ENCODE data around the gene ATR. TPM values are rescaled to one million over a fixed set of nuclear protein-coding genes. Genes with fewer than 3 reads are reported as not detected.

Gene ATR
- total and polyA plus RNA-seq, 2 of the 4 experiments (the other 2 are of a cell fraction), result 9.5 to 28.0 TPM

DNA sequence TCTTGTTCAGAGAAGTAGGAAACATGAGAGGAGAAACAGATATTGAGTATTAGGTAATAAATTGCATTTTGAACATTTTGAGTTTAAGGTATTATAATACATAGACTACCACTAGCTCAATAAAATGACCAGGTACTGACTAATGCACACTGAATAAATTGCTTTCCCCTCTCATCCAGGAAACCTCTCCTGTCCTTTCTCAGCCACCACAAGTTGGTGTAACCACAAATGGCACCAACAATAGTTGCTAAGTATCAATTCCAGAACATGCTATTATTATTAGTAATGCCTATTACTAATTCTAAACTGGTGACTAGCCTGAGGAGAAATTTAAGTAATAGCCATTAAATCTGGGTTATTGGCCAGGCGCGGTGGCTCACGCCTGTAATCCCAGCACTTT, 83.4 kb downstream of the ATR start:
- no CpG with 5 or more reads among the region's 3 CpGs for WGBS, 2 experiments (ENCODE audit: extremely low coverage in 2 of 2, insufficient read length in 1 of 2)
- intact Hi-C loops (cut with micrococcal nuclease), result no loop called here
- in situ Hi-C loops (cut with MboI; ENCODE audit: low sequenced_read_pairs), result no loop called here
- Histone ChIP-seq H3K79me1 (ENCODE audit: low read depth in 1 of 2, low read length in 2 of 2) (no peaks in the 10 kb centered on the region; a peak in 1 of 4 replicates), H3K56ac (ENCODE audit: extremely low read depth, insufficient read depth, low read length) (no peak overlapping the region), H2BK15ac (ENCODE audit: low read depth, low read length) (no peak overlapping the region), H3K27me3 (ENCODE audit: control insufficient read depth, insufficient read depth, low read length) (no peaks in the 10 kb centered on the region), H3K9me3 (ENCODE audit: control insufficient read depth, insufficient read depth, low read length) (no peaks in the 10 kb centered on the region), H2AK9ac (replicated peaks; ENCODE audit: low read depth, low read length, poor library complexity) (no peak overlapping the region), H3K27ac (ENCODE audit: insufficient read depth, low read length) (no peak overlapping the region), H4K5ac (ENCODE audit: low read depth, low read length) (no peak overlapping the region), H4K8ac (ENCODE audit: low read depth in 2 of 2, low read length in 2 of 2) (no peak overlapping the region), H3K36me3 (ENCODE audit: control insufficient read depth, insufficient read depth, low read length) (peaks cover 2% of the 10 kb centered on the region; the same call in 1 of the 2 replicates), H3K14ac (replicated peaks; ENCODE audit: low read depth, low read length) (no peak overlapping the region), H3K4me1 (ENCODE audit: control insufficient read depth, insufficient read depth, low read length) (no peaks in the 10 kb centered on the region), H2AFZ (replicated peaks; ENCODE audit: low read length, poor library complexity) (no peak overlapping the region), H3K9ac (ENCODE audit: low read depth, low read length) (no peak overlapping the region), H2BK120ac (ENCODE audit: low read depth, low read length) (no peak overlapping the region), H2BK5ac (ENCODE audit: low read depth, low read length, poor library complexity, severe bottlenecking) (no peak overlapping the region), H3K9me1 (ENCODE audit: insufficient read depth, low read length) (no peaks in the 10 kb centered on the region; the same call in 1 of the 2 replicates), H3K4ac (ENCODE audit: low read depth, low read length) (no peak overlapping the region), H3K18ac (ENCODE audit: low read depth, low read length) (no peak overlapping the region), H4K20me1 (ENCODE audit: insufficient read depth, low read length) (no peaks in the 10 kb centered on the region), H2BK20ac (ENCODE audit: low read depth, low read length) (no peak overlapping the region), H3K4me3 (ENCODE audit: insufficient read depth, low read depth, low read length) (no peak overlapping the region), H4K91ac (ENCODE audit: insufficient read depth, low read depth, low read length) (no peak overlapping the region), H3K4me2 (ENCODE audit: low read depth, low read length) (no peak overlapping the region), H2AK5ac (ENCODE audit: low read depth, low read length) (no peak overlapping the region), H3K23ac (ENCODE audit: low read depth, low read length) (no peak overlapping the region)
- ATAC-seq (ENCODE audit: low read depth), result no peak
- no peak for TF ChIP-seq BHLHE40 (IDR thresholded peaks at IDR 0.05; ENCODE audit: low read depth, low read length)
- no peak for TF ChIP-seq SMC3 (IDR thresholded peaks at IDR 0.05; ENCODE audit: low read depth, low read length)
- no peak for TF ChIP-seq MXI1 (IDR thresholded peaks at IDR 0.05; ENCODE audit: borderline replicate concordance, low read depth, low read length)
- no peak for TF ChIP-seq NFE2L2 (IDR thresholded peaks at IDR 0.05; ENCODE audit: low read depth, low read length)
- TF ChIP-seq RCOR1 (IDR thresholded peaks at IDR 0.05; ENCODE audit: insufficient replicate concordance, low read length), result no peak
- TF ChIP-seq MAZ (IDR thresholded peaks at IDR 0.05; ENCODE audit: borderline replicate concordance, low read depth, low read length), result no peak
- TF ChIP-seq, protein P1, sequence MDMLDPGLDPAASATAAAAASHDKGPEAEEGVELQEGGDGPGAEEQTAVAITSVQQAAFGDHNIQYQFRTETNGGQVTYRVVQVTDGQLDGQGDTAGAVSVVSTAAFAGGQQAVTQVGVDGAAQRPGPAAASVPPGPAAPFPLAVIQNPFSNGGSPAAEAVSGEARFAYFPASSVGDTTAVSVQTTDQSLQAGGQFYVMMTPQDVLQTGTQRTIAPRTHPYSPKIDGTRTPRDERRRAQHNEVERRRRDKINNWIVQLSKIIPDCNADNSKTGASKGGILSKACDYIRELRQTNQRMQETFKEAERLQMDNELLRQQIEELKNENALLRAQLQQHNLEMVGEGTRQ (IDR thresholded peaks at IDR 0.05; ENCODE audit: low read depth, low read length), result no peak
- TF ChIP-seq MAFK (IDR thresholded peaks at IDR 0.05; ENCODE audit: low read depth, low read length), result no peak
- TF ChIP-seq CHD1 (IDR thresholded peaks at IDR 0.05; ENCODE audit: low read depth, low read length), result no peak
- no peak for TF ChIP-seq CEBPB (IDR thresholded peaks at IDR 0.05; ENCODE audit: low read depth, low read length)
- no peak for TF ChIP-seq CTCF (conservative IDR thresholded peaks at IDR 0.05; ENCODE audit: low read depth, low read length)
- TF ChIP-seq RAD21 (IDR thresholded peaks at IDR 0.05; ENCODE audit: low read length), result no peak
- no peak for TF ChIP-seq RFX5 (IDR thresholded peaks at IDR 0.05; ENCODE audit: low read depth, low read length)
- TF ChIP-seq FOS (IDR thresholded peaks at IDR 0.05; ENCODE audit: low read depth, low read length), result no peak
- no peak for TF ChIP-seq POLR2A (IDR thresholded peaks at IDR 0.05; ENCODE audit: low read depth, low read length)
- TF ChIP-seq, protein P2, sequence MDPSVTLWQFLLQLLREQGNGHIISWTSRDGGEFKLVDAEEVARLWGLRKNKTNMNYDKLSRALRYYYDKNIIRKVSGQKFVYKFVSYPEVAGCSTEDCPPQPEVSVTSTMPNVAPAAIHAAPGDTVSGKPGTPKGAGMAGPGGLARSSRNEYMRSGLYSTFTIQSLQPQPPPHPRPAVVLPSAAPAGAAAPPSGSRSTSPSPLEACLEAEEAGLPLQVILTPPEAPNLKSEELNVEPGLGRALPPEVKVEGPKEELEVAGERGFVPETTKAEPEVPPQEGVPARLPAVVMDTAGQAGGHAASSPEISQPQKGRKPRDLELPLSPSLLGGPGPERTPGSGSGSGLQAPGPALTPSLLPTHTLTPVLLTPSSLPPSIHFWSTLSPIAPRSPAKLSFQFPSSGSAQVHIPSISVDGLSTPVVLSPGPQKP (IDR thresholded peaks at IDR 0.05; ENCODE audit: borderline replicate concordance, low read depth, low read length), result no peak
- dilution Hi-C loops (cut with HindIII; ENCODE audit: low sequenced_read_pairs, unreplicated experiment), result no loop called here
- no peak for DNase-seq
- ChIA-PET POLR2A (ENCODE audit: unreplicated experiment) (no interaction called here), CTCF (no interaction called here)
- no TSS peak for BruUV-seq (replicated peaks)
